ENCODE results near the gene CHST9. TPM values are rescaled to one million over a fixed set of nuclear protein-coding genes. Genes with fewer than 3 reads are reported as not detected.

Gene CHST9
- polyA plus RNA-seq, 1 donor from 2014 or later = 0.32 TPM

DNA sequence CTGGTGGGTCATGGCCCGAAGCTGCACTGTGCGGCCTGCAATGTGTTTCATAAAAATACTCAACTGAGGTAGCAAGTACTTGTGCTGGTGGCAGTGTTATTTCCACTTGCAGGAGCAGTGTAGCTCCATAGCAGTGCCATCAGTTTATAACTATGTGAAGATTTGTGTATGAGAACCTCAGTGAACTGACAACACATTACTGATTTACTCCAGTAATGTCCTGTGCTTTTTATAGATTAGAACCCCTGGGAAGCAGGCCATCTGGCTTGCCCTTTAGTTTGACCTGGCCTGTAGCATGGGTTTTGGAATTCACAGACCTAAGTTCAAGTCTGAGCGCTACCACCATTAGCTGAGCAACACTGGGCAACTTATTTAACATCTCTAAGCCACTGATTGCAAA, 219.9 kb downstream of the CHST9 start:
- Histone ChIP-seq H3K27ac (ENCODE audit: low read length) (no peak overlapping the region), H3K9ac (ENCODE audit: low read length) (no peak overlapping the region), H3K79me2 (replicated peaks; ENCODE audit: insufficient read depth, low read length) (no peaks in the 10 kb centered on the region), H3K4me3 (ENCODE audit: low read length) (no peak overlapping the region), H3K9me3 (ENCODE audit: low read length) (no peaks in the 10 kb centered on the region), H3K4me2 (ENCODE audit: low read length) (no peak overlapping the region), H3F3A (ENCODE audit: insufficient read depth, low read length, poor library complexity, severe bottlenecking) (no peaks in the 10 kb centered on the region), H3K36me3 (ENCODE audit: insufficient read depth, low read length) (no peaks in the 10 kb centered on the region), H3K9me2 (ENCODE audit: insufficient read depth, low read length) (no peaks in the 10 kb centered on the region), H3K27me3 (ENCODE audit: insufficient read depth, low read depth, low read length) (no peaks in the 10 kb centered on the region), H2AFZ (ENCODE audit: low read depth, low read length) (no peak overlapping the region), H4K20me1 (ENCODE audit: insufficient read depth) (no peaks in the 10 kb centered on the region)
- TF ChIP-seq EZH2 (IDR thresholded peaks at IDR 0.05; ENCODE audit: borderline replicate concordance, insufficient read depth, low read length, poor library complexity, severe bottlenecking) (no peak), CTCF (IDR thresholded peaks at IDR 0.05; ENCODE audit: poor library complexity, severe bottlenecking) (no peak), MXI1 (conservative IDR thresholded peaks at IDR 0.05; ENCODE audit: poor library complexity, severe bottlenecking) (no peak), TAF1 (IDR thresholded peaks at IDR 0.05; ENCODE audit: low read depth) (no peak), REST (IDR thresholded peaks at IDR 0.05; ENCODE audit: borderline replicate concordance) (no peak), EP300 (conservative IDR thresholded peaks at IDR 0.05; ENCODE audit: poor library complexity, severe bottlenecking) (no peak), RAD21 (conservative IDR thresholded peaks at IDR 0.05) (no peak)

DNA sequence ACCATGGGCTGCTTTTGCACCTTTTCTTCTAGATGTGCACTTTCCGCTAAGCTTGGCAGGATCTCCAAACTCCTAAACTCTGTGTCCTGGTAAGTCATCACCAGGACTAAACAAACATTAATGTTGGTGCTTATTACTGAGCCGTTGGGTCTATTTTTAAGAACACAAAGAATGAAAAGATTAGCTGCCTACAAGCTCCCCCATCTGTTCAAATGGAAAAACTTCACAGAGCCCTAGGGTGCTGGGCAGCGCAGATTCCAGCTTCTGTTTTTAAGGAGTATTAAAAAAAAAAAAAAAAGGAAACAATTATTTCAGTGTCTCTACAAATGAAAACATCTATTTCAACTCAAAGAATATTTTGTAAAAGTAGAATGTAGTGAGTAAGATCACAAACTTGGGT, 221.8 kb downstream of the CHST9 start:
- Histone ChIP-seq H3F3A (ENCODE audit: insufficient read depth, low read length, poor library complexity, severe bottlenecking) (no peaks in the 10 kb centered on the region), H3K4me2 (ENCODE audit: low read length) (no peak overlapping the region), H3K36me3 (ENCODE audit: insufficient read depth, low read length) (no peaks in the 10 kb centered on the region), H4K20me1 (ENCODE audit: insufficient read depth) (no peaks in the 10 kb centered on the region), H3K9ac (ENCODE audit: low read length) (no peak overlapping the region), H2AFZ (ENCODE audit: low read depth, low read length) (no peak overlapping the region), H3K9me3 (ENCODE audit: low read length) (no peaks in the 10 kb centered on the region), H3K4me3 (ENCODE audit: low read length) (no peak overlapping the region), H3K27me3 (ENCODE audit: insufficient read depth, low read depth, low read length) (no peaks in the 10 kb centered on the region), H3K79me2 (replicated peaks; ENCODE audit: insufficient read depth, low read length) (no peaks in the 10 kb centered on the region), H3K27ac (ENCODE audit: low read length) (no peak overlapping the region), H3K9me2 (ENCODE audit: insufficient read depth, low read length) (no peaks in the 10 kb centered on the region)
- TF ChIP-seq RAD21 (conservative IDR thresholded peaks at IDR 0.05) (peak; percentile 11), TAF1 (IDR thresholded peaks at IDR 0.05; ENCODE audit: low read depth) (no peak), POLR2AphosphoS5 (IDR thresholded peaks at IDR 0.05) (no peak), EZH2 (IDR thresholded peaks at IDR 0.05; ENCODE audit: borderline replicate concordance, insufficient read depth, low read length, poor library complexity, severe bottlenecking) (no peak), EP300 (conservative IDR thresholded peaks at IDR 0.05; ENCODE audit: poor library complexity, severe bottlenecking) (no peak), CTCF (IDR thresholded peaks at IDR 0.05; ENCODE audit: poor library complexity, severe bottlenecking) (peak; percentile 25), REST (IDR thresholded peaks at IDR 0.05; ENCODE audit: borderline replicate concordance) (no peak), MXI1 (conservative IDR thresholded peaks at IDR 0.05; ENCODE audit: poor library complexity, severe bottlenecking) (no peak), SMC3 (conservative IDR thresholded peaks at IDR 0.05; ENCODE audit: poor library complexity) (no peak)

Measured in neural cell (in vitro differentiated cells).